ENCODE data around the gene ALKBH8.
"Not testable (repeated sequence)": the region's sequence is repeated elsewhere in the genome, so short reads cannot be mapped to it uniquely, and the experiment has no call there.

ALKBH8 gene

DNA sequence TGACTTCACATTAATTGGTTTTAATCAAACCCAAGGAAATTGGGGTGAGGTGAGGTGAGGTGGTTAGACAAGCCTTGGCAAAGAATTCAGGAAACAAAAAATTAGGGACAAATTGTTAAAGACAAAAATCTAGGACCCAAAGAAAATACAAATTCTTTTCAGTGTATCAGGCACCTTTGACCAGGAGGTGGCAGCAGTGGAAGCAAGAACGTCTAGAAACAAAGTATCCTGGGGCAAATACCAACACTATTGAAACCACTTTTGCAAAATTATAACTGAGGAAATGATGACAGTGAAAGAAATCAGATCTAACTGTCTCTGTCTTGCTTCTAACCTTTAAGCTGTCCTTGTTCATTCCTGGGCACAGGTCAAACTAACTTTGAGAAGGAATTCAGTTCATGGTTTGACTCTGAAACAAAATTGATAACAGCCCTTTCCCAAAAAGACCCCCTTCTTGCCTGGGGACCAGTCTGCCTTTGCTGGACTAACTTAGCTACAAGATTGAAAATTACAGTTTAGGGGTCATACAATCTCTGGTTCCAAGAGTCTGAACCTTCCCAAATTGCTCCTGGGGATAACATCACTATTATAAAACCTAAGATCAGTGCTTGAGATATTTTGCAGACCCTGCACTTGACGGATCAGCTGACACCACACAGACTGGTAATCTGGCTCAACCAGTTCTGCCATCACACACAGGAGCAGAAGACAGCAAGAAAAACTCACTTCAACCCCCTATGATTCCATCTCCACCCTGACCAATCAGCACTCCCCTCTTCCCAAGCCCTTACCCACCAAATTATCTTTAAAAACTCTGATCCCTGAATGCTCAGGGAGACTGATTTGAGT lies 11.2 kb upstream of the ALKBH8 start:
- DNase-seq, result not testable (repeated sequence)

DNA sequence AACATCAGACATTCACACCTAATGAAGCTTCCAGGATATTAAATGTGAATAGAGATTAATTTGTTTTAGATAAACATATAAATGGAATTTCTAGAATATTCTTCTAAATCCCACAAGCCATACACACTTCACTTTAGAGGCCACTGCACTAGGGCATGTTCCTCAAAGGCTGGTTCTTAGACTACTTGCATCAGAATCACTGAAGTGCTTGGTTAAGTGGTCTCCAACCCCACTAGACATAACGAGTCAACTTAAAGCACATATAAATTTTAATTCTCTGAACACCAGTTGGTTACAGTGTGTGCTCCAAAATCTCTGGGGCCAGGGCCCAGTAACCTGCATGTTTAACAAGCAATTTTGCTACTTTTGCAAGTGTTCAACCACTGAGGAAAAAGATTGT lies 7.9 kb upstream of the ALKBH8 start:
- no peak for DNase-seq

DNA sequence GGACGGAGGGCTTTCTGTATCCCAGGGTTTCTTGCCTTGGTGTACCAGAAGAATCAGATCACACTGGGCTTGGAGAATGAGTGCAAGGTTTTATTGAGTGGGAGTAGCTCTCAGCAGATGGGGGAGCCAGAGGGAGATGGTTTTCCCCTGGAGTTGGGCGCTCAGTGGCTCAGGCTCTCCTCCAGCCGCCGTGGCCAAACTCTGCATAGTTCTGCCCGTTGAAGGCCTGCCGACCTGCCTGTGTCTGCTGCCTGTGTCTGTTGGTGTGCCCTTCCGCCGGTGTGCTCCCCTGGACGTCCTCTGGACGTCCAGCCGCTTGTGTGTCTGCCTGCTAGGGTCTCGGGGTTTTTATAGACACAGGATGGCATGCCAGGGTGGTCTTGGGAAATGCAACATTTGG lies 4.5 kb upstream of the ALKBH8 start:
- no peak for DNase-seq

DNA sequence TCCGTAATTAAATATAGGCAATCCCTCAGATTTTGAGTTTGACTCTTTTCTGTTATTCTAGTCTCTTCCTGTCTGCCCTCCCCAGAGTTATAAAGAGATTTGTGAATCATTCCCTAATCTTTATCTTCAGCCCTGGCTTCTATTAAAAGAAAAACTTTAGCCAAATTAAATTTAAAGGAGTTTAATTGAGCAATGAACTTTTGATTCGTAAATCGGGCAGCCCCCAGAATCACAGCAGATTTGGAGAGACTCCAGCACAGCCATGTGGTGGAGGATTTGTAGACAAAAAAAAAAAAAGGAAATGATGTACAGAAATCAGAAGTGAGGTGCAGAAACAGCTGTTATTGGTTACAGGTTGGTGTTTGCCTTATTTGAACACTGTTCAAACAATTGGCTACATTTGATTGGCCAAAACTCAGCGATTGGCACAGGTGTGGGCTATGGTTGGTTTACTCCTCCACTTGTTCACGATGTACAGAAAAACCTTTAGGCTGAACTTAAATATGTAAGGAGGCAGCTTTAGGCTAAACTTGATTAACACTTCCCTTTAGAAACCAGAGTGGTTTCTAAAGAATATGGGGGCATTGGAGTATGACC lies 2.3 kb upstream of the ALKBH8 start:
- no peak for DNase-seq

DNA sequence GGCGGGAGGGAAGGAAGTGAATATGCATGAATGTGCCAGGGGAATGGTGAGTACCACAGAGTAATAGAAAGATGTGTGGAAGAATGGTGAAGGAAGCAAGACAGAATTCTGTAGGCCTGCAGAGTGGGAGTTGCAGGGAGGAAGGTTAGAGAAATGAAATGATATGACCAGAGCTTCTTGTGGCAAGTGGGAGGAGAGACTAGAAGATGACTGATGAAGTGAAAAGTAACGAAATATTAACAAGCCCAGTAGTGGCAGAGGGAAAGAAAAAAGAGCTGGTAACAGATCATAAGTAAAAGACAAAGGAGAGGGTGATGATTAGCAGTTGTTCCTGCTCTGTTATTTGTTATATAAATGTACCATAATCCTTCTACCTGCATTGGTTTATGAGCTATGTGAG lies 1.0 kb upstream of the ALKBH8 start:
- no peak for DNase-seq

DNA sequence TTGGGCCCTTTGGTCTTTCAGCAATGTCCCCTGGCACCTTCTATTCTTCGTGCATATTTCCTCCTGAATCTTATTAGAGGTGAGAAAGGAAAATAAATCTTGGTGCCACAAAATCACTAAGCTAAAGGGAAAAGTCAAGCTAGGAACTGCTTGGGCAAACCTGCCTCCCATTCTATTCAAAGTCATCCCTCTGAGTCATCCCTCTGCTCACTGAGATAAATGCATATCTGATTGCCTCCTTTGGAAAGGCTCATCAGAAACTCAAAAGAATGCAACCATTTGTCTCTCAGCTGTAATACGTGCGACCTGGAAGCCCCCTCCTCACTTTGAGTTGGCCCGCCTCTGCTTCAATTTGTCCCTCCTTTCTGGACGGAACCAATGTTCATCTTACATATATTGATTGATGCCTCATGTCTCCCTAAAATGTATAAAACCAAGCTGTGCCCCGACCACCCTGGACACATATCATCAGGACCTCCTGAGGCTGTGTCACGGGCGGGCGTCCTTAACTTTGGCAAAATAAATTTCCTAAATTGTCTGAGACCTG lies 493 bp upstream of the ALKBH8 start:
- not testable (repeated sequence) for DNase-seq

DNA sequence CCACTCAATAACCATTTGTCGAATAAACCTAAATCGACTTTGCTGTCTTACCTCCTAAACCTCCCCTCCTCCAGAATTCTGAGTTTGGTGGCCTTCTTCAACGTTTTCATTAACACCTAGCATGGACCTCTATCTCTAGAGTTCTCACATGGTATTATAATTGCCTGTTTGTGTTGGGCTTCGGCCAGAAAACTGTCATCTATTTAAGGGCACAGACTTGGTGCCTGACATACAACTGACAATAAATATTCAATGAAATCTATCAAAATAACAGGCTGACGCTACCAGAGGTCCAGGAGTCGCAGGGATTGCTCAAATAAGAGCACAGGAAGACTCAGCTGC lies 687 bp downstream of the ALKBH8 start:
- peak; percentile 51 for DNase-seq

DNA sequence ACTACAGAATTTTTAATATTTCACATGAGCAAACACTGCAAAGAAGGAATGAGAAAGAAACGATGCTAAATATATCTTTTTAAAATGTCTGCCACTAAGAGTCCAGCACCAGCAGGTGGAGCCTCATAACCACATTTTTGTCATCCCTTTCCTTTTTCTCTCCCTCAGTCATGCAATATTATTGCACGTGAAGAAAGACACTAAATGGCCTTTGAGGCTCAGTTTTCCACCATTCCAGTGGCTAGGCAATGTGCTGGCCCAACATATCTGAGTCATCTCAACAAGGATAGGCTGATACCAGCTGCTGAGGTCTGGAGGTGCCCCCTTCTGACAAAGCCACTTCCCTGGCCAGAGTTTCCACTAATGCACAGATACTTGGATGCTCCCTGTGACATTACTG lies 1.8 kb downstream of the ALKBH8 start:
- DNase-seq, result peak; percentile 53

DNA sequence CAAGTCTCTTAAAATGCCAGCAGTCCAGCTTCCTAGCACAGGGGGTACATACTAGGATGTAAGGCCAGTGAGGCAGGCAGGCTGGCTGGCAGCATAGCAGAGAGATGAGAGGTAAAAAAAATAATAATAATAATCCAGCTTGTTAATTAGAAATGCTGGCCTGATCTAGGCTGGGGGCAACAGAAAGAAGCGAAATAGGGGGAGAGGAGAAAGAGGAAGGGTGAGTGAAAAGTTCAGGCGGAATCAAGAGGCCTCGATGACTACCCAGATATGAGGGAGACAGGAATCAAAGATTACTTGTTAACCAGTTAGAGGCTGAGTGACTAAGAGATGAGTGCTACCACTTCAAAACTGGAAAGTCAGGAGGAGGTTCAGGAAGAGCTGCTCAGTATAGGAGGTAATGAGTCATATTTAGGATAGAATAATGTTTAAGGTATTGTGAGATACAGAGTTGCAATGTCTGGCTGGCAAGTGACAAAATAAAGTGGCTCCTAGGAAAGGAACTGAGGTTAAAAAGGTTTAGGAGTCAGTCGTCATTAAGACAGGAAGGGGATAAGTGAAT lies 2.8 kb downstream of the ALKBH8 start:
- no peak for DNase-seq

DNA sequence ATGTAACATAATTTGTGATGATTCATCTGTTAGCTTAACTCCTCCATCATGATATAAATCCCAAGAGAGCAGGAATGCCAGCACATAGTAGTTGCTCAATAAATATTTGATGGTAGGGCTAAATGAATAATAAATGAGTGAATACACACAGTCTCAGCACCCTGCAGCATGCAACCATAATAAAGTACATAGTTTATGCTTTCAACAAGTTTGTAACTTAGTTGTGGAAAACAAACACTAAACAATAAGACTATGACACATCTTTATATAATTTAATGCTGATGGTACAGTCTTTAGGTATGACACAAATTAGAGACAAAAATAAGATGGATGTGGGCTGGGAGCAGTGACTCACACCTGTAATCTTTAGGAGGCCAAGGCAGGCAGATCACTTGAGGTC lies 3.8 kb downstream of the ALKBH8 start:
- no peak for DNase-seq

DNA sequence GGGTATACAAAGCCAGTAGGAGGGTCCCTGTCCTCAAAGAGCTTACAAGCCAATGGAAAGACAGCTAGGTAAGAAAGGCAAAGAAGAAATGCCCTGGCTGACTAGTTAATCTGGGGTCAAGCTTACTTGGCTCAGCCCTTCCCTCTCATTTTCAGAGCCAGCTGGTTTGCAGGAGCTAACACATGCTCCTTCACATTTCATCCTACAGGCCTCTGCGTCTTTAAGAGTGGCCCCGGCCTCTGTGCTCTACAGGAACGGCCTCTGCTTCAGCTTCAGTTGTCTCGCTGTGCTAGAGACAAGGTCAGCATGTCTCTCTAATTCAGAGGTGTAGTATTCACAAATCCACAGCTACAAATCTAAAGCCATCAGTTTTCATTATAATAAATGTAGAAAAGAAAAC lies 15.2 kb downstream of the ALKBH8 start:
- no peak for DNase-seq

DNA sequence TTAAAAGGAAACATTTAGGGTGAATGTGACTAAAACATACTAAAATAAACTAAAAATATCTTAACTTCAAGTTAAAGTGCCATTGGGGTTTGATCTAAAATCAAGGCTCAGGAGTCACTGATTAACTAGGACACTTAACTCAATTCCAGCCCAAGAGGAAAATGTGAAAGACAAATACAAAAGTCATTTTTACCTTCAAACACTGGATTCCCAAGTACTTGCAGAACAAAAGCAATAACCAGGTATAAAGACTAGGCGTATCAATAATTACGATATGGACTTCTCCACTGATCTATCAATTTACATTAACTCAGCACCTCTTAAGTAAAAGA lies 15.6 kb downstream of the ALKBH8 start:
- DNase-seq, result no peak

DNA sequence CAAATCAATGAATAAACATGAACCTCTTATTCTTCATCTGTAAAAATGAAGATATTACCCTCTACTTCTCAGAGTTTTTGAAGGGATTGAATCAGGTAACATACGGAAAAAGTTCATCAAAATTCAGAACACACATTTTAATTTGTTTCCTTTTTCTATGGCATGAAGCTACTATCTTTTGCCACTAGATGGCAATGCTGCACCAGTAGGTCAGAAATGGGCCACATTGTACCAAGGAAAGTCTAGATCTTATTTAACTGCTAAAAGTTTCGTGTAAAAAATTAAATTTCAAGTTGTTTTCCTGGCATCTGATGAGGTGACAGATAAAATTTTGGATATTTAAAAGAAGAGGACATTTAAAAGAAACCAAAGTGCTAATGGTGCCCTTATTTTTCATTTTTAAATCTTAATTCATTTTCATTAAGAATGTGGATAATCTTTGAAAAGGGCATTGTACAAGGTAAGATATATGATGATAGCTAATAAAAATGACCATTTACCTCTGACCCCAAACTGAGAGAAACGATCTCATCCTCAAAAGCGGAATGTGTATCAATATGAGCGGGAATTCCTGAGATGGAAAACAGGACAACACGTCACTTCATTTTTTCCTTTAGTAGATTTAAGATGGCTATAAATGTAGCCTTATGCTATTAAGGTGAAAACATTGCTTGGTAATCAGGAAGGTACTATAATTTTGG lies 16.1 kb downstream of the ALKBH8 start:
- DNase-seq, result peak; percentile 2

DNA sequence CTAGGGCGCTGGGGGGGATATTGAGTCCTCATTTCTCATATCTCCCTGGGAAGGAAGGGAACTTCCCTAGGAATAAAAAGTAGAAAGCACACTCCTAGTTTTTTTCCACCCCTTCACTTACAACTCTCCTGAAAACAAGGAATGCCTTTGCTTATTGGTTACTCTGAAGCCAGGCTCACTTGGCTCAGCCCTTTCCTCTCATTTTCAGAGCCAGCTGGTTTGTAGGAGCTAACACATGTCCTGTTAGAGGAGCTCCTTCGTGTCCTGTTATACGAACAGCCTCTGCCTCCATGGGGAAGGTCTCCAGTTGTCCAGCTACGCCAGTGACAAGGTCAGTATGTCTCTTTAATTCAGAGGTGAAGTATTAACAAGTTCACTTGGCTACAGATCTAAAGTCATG lies 17.6 kb downstream of the ALKBH8 start:
- no peak for DNase-seq

DNA sequence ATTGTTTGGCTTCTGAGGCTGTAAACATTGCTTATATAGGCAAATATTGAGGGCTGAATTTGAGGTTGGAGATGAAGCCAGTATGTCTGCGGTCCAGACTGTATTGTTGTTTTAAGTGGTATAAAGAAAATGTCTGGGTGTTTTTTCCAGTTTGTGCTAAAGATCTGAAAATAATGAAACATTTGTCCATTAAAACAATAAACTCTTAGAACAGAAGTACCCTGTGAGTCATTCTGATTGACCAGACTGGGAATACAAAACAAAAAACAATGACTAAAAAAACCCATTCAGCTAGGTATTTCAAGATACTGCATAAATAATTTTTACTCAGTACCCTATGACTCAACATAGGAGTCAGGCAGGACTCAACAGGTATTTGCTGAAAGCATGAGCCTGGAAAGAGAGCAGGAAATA lies 20.4 kb downstream of the ALKBH8 start:
- DNase-seq, result no peak

DNA sequence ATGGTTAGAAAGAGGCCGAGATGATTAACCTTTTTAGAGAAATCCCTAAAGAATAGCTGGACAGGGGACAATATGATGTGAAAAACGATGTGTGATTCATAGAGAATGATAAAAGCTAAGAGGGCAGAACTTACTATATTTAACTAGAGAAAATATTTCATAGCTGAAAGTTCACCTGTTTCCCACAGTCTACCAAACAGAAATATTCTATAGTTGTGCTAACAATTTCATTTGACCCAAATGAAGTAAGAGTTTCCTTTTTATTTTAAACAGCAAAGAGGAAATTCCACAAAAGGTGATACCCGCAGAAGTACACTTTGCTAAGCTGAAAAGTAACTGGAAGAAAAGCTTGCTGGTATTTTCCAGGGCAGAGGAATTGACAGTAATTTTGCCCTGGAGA lies 26.7 kb downstream of the ALKBH8 start:
- no peak for DNase-seq

DNA sequence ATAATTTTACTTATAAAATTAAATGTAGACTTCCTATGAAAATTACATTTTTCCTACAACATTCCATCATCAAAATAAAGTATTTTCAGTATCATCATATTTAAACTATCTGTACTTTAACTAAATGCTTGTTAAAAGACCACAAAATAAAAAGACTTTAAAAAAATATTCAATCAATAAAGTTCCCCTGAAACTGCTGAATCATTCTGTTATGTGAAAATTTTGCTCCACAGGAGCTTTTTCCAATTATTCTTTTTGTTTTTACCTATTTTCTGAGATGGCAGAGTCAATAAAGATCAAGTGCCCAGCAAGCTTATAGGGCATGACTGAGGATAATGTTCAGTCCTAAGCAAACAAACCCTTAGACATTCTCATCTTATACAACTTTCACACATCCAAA lies 27.3 kb downstream of the ALKBH8 start:
- no peak for DNase-seq

DNA sequence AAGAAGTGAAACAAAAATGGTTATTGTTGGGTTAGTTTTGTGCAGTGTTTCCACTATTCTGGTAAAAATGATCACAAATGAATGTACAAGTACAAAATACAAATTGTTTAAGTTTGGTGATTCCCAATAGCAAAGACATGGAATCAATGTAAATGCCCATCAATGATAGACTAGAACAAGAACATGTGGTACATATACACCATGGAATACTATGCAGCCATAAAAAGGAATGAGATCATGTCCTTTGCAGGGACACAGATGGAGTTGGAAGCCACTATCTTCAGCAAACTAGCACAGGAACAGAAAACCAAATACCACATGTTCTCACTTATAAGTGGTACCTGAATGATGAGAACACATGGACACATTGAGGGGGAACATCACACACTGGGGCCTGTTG lies 28.4 kb downstream of the ALKBH8 start:
- not testable (repeated sequence) for DNase-seq

DNA sequence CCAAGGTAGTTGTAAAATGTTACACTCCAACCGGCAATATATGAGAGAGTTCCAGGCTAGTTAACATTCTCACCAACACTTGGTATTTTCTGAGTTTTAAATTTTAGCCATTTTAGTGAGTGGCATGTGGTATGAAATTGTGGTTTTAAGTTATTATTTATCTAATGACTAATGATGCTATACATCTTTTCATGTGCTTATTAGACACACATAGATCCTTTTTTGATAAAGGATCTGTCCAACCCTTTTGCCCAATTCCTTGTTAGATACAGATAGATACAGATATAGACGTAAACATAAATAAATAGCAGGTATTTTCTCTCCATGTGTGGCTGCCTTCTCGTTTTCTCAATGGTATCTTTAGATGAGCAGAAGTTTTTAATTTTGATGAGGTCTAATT lies 39.3 kb downstream of the ALKBH8 start:
- no peak for DNase-seq

DNA sequence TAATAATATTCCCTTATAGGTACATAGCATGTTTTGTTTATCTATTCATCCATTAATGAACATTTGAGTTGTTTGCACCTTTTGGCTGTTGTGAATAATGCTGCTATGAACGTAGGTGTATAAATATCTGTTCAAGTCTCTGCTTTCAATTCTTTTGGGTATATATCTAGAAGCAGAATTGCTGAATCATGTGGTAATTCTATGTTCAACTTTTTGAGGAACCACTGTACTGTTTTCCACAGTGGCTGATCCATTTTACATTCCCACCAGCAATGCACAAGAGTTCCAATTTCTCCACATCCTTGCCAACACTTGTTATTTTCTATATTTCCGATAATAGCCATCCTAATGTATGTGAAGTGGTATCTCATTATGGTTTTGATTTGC lies 56.7 kb downstream of the ALKBH8 start:
- no peak for DNase-seq

DNA sequence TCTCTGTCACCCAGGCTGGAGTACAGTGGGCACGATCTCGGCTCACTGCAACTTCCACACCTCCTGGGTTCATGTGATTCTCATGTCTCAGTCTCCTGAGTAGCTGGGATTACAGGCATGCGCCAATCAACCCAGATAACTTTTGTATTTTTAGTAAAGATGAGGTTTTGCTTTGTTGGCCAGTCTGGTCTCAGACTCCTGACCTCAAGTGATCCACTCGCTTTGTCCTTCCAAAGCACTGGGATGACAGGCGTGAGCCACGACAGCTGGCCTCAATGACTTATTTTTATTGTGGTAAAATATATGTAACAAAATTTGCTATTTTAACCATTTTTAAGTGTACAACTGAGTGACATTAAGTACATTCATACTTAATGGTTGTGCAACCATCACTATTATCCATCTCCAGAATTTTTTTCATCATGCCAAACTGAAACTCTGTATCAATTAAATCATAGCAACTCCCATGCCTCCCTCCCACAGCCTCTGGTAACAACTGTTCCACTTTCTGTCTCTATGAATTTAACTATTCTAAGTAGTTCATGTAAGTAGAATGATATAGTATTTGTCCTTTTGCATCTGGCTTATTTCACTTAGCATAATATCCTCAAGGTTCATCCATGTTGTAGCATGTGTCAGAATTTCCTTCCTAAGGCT lies 57.2 kb downstream of the ALKBH8 start:
- DNase-seq, result no peak

DNA sequence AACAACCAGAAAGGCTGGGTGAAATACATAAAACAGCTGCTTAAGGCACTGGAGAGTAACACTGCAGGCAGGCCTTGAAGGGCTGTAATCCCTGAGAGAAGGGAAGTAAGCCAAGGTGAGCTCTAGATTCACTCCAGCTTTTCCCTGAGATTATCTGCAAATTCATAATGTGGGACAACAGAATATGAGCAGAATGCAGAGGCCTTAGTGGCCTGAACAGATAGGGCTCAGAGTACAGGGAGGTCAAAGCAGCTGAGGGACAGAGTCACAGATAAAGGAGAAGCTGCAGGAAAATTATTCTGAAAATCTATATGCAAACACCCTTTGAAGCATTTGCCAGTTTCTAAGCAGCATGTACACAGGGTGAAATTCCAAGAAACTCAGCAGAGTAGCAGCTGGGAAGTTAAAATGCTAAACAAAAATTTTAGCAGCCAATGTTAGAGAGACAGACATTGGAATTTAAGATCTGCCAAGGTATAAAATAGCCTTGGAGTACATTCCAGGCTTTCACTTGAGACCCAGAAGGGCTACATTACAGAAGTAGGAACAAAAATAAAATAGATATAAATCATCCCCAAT lies 59.8 kb downstream of the ALKBH8 start:
- DNase-seq, result no peak

DNA sequence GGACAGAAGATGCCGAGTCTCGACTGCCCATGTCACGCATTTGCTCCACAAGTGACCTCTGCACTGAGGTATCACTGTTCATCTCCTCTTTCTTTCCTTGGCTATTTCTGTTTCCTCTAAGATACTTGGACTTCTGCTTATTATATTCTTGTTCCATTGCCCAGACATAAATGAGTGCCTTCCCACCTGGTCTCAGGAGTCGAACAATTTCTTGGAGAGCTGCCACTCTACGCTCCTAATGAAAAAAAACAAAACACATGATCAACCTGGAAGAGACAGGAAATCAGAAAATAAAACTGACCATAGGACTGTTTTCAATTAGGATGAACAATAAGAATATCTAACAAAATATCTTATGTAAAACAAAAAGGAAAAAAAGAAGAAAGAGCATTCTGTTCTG lies 60.6 kb downstream of the ALKBH8 start:
- no peak for DNase-seq

Data from SHP77 treated with DMSO at 0.1 percent for 48 hours (cell line).